A549 treated with AZD9567 at 1 μM for 4 hours (cell line): ENCODE results near the gene RABEP2. TPM values are rescaled to one million over a fixed set of nuclear protein-coding genes. Genes with fewer than 3 reads are reported as not detected.

Experiments used
- total RNA-seq: library from RNA; stranded (reverse); fragments of 200-300 nt; extraction: Qiagen RNA extraction; gene quantifications from 5 replicates; pipeline ENCODE4 v1.2.3, GENCODE V29; 2022; ENCODE audit not compliant: insufficient read depth

Gene RABEP2
- total RNA-seq, result 8.3 to 10.2 TPM (median 9.4 TPM) in 5 replicates

GRCh38 chr16:28924762-28925385, at the start of gene RABEP2:
TSS of gene RABEP2 (minus strand) at chr16:28925238. CDS start at chr16:28925163, 75 bp downstream.

DNA sequence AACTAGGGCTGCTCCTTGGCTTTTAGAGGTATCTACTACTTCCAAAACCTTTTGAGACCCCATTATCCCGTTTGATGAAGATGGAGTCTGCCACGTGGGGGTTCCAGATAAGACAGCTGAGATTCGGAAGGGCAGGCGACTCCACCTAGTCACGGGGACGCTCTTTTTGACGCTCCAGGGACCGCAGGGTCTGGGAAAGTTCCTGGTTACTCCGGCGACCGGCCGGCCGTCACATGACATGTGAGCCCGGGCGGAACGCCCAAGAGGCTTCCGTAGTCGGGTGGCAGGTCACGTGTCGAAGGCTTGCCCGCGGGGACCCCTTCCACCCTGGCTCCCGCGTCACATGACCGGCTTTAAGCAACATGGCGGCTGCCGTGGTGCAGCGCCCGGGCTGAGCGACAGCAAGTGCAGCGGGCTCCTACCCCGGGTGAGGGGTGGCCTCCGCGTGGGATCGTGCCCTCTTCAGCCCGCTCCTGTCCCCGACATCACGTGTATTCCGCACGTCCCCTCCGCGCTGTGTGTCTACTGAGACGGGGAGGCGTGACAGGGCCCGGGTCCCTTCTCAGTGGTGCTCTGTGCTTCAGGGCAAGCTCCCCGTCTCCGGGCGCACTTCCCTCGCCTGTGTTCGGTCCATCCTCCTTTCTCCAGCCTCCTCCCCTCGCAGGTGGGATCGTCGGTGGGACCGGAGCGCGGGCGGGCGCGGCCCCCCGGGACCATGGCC, 49.6 kb upstream of the RABEP2 start, which contains the start of gene SPNS1:
Gene SPNS1, plus strand, starts transcription at position 342 of the 721 bp plus-strand sequence. Its CDS starts 374 bp downstream, at position 716.

DNA sequence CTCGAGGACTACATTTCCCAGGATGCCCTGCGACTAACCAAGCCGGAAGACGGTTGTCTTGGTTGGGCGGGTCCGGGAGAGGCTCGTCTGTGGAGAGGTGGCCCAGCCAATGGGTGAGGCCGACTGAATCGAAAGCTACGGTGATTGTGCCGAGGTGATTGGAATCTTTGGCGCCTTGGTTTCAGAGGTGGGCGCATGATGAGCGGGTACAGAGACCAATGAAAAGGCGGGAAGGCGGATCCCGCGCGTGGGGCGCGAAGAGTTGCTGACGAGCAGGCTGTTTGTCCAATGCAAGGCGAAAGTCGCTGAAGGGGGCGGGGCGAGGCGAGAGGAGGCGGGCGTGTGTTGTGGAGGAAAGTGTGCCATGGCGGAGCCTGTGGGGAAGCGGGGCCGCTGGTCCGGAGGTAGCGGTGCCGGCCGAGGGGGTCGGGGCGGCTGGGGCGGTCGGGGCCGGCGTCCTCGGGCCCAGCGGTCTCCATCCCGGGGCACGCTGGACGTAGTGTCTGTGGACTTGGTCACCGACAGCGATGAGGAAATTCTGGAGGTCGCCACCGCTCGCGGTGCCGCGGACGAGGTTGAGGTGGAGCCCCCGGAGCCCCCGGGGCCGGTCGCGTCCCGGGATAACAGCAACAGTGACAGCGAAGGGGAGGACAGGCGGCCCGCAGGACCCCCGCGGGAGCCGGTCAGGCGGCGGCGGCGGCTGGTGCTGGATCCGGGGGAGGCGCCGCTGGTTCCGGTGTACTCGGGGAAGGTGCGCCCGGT, 25.8 kb upstream of the RABEP2 start, which contains the start of gene NFATC2IP:
Gene NFATC2IP, plus strand, starts transcription at position 290 of the 762 bp plus-strand sequence. Its CDS starts 75 bp downstream, at position 365.

DNA sequence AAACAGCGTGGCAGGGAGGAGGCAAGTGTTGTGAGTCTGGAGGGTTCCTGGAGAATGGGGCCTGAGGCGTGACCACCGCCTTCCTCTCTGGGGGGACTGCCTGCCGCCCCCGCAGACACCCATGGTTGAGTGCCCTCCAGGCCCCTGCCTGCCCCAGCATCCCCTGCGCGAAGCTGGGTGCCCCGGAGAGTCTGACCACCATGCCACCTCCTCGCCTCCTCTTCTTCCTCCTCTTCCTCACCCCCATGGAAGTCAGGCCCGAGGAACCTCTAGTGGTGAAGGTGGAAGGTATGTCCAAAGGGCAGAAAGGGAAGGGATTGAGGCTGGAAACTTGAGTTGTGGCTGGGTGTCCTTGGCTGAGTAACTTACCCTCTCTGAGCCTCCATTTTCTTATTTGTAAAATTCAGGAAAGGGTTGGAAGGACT, 6.8 kb upstream of the RABEP2 start, which contains the start of gene CD19:
Gene CD19, plus strand, starts transcription at position 171 of the 425 bp plus-strand sequence. Its CDS starts 30 bp downstream, at position 201.

DNA sequence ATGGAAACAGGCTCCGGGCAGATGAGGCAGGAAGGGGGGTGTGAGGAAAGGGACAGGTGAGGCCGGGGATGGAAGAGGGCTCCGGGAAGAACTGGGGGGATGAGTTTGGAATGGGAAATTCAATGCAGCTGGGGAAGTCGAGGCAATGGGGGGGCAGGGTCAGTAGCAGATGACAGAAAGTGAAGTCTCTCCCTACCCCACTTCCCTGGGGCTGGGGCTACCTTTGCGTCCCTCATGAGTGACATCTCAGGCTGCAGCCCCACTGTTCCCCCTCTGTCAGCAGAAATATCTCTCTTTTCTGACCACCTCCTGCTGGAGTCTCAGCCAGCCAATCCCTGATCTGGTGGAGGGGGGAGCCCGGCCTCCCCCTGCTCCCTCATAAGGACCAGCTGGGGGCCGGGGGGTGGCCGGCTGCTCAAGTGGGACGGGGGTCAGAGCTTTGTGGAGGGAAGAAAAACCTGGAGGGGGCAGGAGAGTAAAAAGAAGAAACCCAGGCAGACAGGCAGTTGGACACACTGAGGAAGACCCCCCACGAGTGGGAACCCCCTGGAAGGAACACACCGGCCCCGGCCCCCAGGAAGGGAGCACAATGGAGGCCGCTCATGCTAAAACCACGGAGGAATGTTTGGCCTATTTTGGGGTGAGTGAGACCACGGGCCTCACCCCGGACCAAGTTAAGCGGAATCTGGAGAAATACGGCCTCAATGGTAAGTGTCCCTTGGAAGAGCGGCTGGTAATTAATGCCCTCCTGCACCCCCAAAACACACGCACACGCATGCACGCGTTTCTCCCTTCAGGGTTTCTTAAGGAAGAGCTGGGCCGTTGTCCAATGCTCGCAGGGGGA, 46.7 kb downstream of the RABEP2 start, which contains the start of gene ATP2A1:
Gene ATP2A1, plus strand, starts transcription at position 406 of the 844 bp plus-strand sequence. Its CDS starts 184 bp downstream, at position 590.

Other genes starting within 250 kb of the RABEP2 start
- 180 to 372 TPM (median 323 TPM) in 5 replicates for gene EIF3C, start 213.8 kb downstream of the RABEP2 start, total RNA-seq
- 1.6 to 2.2 TPM (median 1.9 TPM) in 5 replicates for gene NPIPB9, start 173.5 kb downstream of the RABEP2 start, total RNA-seq
- gene ATXN2L, start 102.2 kb downstream of the RABEP2 start, total RNA-seq, result 72.6 to 125 TPM (median 118 TPM) in 5 replicates
- 213 to 311 TPM (median 295 TPM) in 5 replicates for gene TUFM, start 78.9 kb downstream of the RABEP2 start, total RNA-seq
- 15.5 to 30.0 TPM (median 28.9 TPM) in 5 replicates for gene SH2B1, start 61.4 kb downstream of the RABEP2 start, total RNA-seq
- 1.4 to 3.5 TPM (median 2.8 TPM) in 5 replicates for gene ATP2A1, start 46.8 kb downstream of the RABEP2 start, total RNA-seq
- gene CD19, start 6.7 kb upstream of the RABEP2 start, total RNA-seq, result not detected in 5 replicates
- gene NFATC2IP, start 25.7 kb upstream of the RABEP2 start, total RNA-seq, result 9.1 to 28.3 TPM (median 25.7 TPM) in 5 replicates
- 47.7 to 79.2 TPM (median 72.5 TPM) in 5 replicates for gene SPNS1, start 49.5 kb upstream of the RABEP2 start, total RNA-seq
- 3.8 to 4.4 TPM (median 4.0 TPM) in 5 replicates for gene LAT, start 59.8 kb upstream of the RABEP2 start, total RNA-seq